DMS53 treated with DMSO at 0.1 percent for 48 hours (cell line): ENCODE data around the gene TSSK3.
"Not testable (repeated sequence)": the region's sequence is repeated elsewhere in the genome, so short reads cannot be mapped to it uniquely, and the experiment has no call there.

Source experiments
- DNase-seq: peaks from one replicate; lab custom pipeline; 2025; ENCODE audit not compliant: unreplicated experiment; lab: John Stamatoyannopoulos, UW

The TSSK3 gene

DNA sequence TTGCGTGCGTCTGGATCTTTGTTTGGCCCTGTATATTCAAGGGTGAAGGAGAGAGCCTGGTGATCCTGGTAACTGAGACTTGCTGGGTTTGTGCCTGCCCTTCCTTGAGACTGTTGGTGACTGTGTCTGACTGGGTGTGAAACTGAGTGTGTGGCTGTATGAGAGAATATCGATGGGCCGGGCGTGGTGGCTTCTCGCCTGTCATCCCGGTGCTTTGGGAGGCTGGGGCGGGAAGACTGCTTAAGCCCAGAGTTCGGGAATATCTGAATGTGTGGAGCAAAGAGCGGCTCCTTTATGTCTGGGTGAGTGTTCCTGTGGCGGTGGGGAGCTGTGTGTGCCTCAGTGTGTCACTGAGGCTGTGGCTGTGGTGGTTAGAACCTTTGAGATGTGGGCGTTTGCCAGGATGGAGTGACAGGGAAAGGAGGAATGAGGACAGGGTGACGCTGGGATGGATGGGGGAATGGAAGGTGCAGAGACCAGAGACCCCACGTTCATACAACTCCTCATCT lies 23.6 kb upstream of the TSSK3 start:
- no peak for DNase-seq

DNA sequence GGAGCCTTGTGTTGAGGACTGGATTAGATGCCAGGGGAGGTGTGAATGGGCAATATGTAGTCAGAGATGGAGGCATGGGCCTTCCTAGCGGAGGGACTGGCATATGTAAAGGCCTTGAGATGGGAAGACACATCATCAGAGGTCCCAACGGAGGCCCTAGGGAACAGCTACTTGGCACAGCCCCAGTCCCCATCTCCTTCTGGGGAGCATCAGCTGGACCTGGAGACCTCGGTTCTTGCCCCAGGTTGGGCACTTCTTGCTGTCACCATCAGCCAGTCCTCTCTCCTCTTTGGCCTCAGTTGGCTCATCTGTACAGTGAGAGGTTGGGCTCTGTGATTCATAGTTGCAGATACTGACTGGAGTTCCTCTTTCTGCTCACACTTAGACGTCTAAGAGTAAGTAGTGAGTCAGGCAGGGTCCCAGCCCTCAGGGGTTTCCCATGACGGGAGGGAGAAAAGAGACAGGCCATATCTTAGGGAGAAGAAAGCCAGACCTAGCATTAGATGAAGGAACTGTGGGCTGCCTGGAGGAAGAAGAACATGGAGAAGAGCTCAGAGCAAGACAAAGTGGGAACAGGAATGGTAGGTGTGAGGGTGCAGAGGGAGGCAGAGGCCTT lies 22.9 kb upstream of the TSSK3 start:
- no peak for DNase-seq

DNA sequence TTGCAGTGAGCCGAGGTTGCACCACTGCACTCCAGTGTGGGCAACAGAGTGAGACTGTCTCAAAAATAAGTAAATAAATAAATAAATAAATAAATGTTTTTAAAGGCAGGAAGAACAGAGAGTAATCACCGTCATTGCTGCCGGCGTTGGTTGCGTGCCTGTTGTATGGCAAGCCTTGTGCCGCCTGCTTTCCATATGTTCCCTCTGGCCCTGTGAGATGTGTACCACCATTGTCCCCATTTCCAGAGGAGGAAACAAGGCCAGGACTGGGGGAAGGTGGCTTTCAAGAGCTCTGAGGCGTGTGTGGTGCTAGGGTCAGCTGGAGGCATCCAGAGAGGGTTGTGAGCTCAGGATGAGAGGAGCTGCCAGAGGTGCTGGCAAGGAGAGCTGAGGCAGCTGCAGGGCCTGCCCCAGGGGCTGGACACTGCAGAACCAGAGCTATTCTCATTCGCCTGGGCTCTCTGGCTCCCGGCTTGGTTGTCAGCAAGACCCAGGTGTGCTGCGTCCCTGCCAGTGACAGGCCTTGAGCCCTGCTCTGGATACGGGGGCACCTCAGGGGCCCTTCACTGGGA lies 21.1 kb upstream of the TSSK3 start:
- DNase-seq, result no peak

DNA sequence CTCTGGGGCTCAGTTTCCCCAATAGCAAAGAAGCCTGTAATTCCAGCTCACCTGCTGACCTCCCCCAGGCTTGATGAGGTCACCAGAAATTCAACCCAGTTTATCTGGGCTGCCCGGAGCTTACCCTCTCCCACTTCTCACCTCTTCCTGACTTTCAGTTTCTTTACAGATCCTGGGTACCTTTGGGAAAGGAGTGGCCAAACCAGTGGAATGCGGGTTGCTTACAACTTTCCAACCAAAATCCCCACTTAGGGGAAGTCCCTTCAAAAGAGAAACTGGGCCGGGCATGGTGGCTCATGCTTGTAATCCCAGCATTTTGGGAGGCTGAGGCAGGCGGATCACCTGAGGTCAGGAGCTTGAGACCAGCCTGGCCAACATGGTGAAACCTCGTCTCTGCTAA lies 20.4 kb upstream of the TSSK3 start:
- DNase-seq, result no peak

DNA sequence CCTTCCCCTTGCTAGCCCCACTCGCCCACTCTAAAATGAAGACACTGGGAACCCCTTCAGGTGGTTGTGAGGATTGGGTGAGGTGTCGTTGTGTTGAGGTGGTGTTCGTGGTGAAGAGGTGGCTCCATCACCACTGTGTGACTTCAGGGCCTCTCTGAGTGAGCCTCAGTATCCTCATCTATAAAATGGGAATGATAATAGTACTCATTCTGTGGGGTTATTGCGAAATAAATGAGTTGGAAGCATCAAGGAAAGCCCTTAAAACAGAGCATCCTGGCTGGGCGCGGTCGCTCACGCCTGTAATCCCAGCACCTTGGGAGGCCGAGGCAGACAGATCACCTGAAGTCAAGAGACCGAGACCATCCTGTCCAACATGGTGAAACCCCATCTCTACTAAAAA lies 19.6 kb upstream of the TSSK3 start:
- DNase-seq, result no peak

DNA sequence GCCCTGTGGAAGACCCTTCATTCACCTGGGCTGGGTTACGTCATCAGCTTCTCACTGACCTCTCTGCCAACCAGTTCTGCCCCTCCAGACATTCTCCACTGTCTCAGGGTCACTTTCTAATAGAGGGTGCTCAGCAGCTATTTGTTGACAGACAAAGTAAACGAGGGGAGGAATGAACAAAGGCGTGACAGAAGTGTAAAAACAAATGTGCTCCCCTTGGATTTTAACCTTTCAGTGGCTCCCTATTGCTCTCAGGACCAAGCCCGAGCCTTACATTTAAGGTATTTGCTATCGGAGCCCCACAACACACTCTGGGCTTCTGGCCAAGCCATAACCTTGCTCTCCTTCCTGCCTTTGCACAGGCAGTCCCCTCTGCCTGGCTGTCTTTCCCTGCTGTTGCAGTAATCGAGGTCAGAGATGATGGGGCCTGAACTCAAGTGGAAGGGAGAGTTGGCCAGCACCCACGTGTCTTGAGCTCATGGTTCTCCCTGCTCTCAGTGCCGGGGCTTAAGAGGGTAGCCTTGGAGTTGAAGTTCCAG lies 17.0 kb upstream of the TSSK3 start:
- no peak for DNase-seq

DNA sequence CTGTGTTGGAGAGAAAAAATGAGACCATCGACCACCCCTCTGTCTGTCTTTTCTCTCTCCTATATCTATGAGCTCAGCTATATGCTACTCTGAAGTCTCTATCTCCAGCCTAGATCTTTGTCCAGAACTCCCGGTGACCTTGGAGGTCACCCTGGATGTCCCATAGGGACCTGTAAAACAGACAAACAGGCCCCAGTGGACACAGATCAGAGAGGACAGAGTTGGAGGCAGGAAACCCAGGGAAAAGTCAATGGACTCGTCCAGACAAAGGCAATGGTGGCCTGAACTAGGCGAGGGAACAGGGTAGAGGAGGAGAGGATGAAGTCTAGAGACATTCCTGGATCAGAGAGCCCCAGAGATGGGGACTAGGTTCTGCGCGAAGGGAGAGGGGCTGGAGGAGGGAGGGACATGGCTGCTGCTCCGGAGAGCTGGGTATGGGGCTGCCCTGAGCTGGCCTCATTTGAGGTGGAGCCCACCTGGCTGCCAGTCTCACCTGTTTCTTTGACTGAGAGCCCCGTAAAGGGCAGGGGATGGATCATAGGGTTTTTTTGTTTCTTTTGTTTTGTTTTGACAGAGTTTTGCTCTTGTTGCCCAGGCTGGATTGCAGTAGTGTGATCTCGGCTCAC lies 15.7 kb upstream of the TSSK3 start:
- no peak for DNase-seq

DNA sequence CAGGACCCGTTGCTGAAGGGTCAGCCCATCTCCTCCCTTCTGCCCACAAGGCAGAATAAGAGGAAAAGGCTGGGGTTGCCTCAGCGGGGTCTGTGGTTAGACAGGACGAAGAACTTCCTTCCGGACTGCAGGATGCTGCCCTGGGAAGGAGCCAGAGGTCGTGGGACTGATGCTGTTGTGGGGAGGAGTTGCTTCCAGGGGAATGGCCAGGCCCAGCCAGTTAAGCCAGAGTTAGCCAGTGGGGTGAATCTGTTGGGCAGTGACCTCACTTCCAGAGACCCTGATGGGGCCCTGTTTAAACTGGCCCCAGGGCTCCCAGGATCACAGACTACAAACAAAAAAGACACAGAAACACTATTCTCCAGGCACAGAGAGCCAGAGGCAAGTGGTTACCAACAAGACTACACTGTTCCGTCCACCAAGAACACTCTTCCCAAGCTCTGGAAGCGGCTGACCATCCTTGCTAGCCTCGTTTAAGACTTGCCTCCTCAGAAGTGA lies 13.1 kb upstream of the TSSK3 start:
- DNase-seq, result no peak

DNA sequence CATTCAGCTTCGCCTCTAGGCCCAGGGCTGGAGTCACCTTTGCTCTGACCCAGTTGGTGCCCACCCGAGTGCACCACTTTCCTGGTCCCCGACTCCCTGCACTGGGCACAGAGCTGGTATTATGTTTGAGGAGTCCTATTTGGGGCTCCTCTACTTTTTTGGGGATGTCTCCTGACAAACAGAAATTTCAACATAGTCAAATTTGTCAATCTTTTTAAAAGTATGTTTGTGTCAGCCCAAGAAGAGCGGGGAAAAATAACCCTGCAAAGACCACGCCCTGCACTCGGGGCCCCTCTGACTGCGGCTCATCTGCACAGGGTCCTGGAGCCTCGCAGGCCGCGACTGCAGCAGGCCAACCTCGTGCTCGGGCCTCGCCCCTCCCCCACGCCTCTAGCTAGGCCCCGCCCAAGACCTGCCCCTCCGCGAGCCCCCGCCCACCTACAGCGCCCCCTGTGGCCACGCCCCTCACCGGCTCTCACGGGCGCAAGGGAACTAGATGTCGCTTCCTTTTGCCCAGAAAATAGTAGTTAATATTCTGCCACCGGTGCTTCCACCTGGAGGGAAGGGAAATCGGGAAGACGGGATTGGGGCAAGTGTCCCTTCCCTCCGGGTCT lies 11.4 kb upstream of the TSSK3 start:
- no peak for DNase-seq

DNA sequence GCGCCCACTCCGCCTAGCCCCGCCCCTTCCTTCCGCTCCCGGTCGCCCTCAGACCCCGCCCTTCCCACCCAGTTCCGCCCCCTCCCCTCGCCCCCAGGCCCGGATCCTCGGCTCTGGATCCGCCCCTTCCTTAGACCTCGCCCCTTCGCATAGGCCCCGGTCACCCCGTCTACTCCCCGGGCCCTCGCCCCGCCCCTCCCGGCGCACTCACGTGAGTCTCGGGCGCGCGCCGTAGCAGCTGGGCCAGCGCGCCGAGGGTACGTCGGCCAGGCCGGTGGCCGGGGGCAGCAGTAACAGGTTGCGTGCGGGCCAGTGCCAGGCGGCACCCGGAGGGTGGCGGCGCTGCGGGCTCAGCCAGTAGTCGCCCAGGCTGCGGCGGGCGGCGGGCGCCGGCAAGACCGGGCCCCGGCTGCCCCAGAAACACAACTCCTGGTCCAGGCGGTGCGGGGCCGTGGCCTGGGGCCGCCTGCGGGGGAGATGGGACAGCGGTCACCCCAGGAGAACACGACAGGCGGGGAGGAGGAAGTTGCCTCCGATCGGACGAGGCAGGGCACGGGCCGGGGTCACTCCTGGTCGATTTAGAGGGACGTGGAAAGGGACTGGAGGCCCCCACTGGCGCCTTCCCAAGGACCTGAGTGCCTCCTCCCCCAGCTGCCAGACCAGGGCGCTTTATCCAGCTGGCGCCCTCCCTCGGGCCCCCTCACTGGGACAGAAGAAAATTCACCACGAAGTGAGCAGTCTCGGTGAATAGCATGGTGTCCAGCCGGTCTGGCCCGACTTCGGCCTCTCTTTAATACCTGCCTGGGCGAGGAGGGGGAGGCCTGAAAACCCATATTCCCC lies 10.7 kb upstream of the TSSK3 start:
- peak; percentile 89 for DNase-seq

DNA sequence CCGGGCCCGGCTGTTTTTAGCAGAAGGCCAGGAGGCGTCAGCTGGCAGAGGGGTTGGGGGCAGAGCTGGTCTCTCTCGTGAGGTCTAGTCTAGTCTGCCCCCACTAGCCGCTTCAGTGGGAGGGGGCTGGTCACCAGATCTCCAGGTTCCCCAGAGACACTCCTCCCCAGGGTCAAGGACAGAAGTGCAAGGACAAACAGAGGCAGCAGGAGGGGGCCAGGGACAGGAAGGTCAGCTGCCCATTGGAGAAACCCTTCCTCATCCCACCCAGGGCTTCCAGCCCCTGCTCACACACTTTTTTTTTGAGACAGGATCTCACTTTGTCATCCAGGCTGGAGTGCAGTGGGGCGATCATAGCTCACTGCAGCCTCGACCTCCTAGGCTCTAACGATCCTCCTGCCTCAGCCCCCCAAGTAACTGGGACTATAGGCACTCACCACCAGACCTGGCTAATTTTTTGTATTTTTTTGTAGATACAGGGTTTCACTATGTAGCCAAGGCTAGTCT lies 10.0 kb upstream of the TSSK3 start:
- no peak for DNase-seq

DNA sequence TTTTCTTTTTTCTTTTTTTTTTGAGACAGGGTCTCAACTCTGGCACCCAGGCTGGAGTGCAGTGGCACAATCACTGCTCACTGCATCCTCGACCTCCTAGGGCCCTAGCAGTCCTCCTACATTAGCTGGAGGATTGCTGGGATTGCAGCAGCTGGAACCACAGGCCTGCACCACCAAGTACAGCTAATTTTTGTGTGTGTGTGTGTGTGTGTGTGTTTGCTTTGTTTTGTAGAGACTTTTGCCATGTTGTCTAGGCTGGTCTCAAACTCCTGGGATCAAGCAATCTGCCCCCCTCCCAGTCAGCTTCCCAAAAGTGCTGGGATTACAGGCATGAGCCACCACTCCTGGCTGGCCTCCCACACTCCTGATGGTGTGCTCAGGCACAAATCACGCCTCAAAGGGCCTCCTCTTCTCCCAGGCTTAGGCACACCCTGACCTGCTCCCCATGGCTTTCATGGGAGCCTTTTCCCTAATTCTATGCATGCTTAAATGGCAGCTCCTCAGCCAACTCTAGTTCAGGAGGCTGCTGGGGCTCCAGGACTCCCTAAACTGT lies 9.4 kb upstream of the TSSK3 start:
- DNase-seq, result no peak

DNA sequence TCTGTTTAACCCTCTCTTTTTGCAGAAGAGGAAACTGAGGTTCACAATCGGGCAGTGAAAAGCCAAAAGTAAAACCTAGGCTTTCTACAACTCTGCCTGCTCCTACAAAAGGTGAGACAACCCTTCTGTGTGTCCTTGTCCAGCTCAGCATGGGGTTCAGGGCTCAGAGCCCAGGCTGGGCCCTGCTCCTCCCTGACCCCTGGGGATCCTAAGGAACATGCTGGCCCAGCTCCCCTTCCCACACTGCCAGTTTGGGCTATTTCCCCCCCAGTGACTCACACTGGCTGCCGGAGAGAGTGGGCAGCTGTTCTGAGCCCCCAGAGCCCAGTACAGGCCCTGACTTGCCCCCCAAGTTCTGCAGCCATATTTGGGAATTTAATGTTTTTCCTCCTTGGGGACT lies 8.9 kb upstream of the TSSK3 start:
- no peak for DNase-seq

DNA sequence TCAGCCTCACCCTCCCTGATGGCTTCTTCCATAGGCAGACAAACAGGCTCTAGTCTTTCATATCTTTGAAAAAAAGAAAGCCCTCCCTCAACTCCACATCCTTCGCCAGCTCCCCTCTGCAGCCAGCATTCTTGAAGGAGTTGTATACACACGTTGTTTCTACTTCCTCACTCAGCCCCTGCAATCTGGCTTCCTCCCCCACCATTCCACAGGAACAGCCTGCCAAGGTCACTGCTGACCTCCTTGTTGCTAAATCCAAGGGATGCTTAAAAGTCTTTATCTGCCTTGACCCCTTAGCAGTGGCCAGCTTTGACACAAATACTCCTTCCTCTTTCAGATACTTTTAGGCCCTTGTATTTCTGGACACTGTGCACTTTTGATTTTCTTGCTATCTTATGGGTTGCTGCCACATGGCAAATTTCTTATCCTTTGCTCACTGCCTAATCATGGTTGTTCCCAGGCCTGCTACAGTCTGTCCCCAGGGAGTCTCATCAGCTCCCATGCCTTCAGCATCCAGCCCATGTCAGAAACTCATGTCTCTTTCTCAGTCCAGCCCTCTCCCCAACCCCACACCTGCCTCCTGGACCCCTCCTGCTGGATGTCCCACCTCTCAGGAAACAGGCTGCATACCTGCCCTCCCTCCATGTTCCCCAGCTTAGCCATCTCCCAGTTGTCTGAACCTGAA lies 8.3 kb upstream of the TSSK3 start:
- no peak for DNase-seq

DNA sequence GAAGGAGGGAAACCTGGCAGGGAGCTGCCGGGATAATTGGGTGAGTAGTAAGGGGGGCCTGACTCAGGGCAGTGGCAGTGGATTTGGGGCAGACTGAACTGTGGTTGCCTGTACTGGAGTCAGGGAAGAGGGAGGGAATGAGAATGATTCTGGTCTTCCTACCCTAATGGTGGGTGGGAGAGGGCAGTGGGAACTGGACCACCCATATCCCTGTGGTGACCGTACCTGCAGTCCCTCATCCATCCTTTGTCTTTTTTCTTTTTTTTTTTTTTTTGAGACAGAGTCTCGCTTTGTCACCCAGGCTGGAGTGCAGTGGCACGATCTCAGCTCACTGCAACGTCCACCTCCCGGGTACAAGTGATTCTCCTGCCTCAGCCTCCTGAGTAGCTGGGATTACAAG lies 6.6 kb upstream of the TSSK3 start:
- DNase-seq, result not testable (repeated sequence)

DNA sequence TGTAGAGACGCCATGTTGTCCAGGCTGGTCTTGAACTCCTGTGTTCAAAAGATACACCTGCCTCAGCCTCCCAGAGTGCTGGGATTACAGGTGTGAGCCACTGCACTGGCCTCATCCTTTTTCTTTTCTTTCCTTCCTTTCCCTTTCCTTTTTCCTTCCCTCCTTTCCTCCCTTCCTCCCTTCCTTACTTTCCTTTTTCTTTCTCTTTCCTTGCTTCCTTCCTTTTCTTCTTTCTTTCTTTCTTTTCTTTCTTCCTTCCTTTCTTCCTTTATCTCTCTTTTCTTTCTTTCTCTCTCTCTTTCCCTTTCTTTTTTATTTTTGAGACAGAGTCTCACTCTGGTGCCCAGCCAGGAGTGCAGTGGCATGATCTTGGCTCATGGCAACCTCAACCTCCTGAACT lies 5.9 kb upstream of the TSSK3 start:
- DNase-seq, result no peak

DNA sequence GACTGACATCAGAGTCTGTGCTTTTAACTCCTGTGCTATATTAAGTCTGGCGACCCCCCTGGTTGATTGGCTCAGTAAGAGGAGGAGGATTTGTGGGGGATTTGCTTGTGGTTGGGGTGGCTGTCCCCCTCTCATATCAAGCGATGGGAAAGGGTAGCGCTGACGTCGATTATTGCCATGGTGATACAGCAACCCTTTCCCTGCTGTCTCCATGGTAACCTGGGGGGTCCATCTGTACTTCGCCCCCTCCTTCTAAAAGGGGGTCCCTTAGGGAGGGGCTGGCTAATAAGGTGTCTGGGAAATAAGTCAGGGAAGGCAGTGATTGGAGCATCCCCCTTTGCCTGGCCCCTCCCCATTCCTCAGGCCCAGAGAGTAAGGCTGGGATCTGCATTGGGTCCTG lies 4.7 kb upstream of the TSSK3 start:
- no peak for DNase-seq

DNA sequence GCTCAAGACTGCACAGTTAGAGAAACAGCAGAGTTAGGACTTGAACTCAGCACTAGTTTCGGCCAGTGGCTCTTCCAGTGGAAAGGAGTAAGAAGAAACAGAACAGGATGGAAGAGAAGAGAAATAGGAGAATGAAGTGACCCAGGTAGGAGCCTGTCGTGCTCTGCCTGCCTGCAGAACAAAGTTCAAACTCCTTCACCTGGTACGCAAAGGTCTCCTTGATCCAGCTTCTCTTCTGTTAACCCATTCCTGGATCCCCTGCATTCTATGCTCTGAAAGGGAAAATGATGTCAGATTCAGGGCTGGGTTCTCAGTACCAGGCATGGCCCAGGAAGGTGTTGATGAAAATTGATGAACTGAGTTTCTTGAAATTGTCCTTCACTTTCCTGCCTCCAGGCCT lies 3.9 kb upstream of the TSSK3 start:
- no peak for DNase-seq

DNA sequence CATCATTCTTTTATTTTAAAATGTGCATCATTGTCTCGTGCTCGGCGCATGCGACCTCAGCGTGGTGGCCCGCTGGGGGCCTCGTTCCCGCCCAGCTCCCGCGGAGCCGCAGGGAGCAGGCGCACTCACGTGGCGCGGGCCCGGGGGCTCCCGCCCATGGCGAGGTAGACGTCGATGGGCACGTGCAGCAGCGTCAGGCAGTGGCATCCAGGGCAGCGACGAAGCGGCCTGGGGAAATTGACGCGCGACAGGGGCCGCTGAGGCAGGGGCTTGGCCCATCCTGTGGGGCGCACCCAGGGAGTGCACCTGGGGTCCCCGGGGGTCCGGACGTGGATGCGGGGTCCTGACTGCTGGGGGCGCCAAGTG lies 1.0 kb upstream of the TSSK3 start:
- DNase-seq, result no peak
